Upper lobe of left lung (tissue), 4 donors: Measurements from ENCODE around the gene TENM3.

Experiments
- POLR2AphosphoS5 ChIP-seq, 2 donors: sonication (generic); formaldehyde crosslinking; IDR thresholded peaks; one replicate each; pipeline ENCODE4 v1.5.1; 2017; ENCODE audit warnings: antibody characterized with exemption in 2 of 2
- TF ChIP-seq, protein P1 (sequence below), 6 experiments: fragments of 450-650 bp in 4 of 6; fragments of 200-600 bp in 2 of 6; sonication (generic) in 2 of 6; IDR thresholded peaks; one replicate each; pipeline ENCODE4 v1.5.1; 2016 to 2019; ENCODE audit warnings: antibody characterized with exemption in 6 of 6

DNA sequence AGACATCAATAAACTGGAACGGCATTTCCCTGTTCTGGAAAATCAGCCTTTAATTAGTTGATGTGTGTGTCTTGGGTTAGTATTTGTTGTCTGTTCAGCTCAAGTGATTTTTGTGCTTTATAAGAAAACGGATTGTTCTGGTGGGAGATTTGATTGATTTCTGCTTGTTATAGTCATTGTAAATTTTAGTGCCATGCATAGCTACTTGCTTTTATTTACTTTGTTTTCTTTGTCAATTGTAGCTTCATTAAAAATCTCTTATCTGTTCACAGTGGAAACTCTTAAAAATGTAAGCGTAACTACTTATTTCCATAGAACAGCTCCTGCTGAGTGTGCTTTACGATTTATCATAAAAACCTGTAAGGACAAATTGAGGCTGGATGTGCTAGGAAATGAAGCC, 253.2 kb downstream of the TENM3 start:
- TF ChIP-seq, protein P1, sequence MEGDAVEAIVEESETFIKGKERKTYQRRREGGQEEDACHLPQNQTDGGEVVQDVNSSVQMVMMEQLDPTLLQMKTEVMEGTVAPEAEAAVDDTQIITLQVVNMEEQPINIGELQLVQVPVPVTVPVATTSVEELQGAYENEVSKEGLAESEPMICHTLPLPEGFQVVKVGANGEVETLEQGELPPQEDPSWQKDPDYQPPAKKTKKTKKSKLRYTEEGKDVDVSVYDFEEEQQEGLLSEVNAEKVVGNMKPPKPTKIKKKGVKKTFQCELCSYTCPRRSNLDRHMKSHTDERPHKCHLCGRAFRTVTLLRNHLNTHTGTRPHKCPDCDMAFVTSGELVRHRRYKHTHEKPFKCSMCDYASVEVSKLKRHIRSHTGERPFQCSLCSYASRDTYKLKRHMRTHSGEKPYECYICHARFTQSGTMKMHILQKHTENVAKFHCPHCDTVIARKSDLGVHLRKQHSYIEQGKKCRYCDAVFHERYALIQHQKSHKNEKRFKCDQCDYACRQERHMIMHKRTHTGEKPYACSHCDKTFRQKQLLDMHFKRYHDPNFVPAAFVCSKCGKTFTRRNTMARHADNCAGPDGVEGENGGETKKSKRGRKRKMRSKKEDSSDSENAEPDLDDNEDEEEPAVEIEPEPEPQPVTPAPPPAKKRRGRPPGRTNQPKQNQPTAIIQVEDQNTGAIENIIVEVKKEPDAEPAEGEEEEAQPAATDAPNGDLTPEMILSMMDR (IDR thresholded peaks at IDR 0.05): no peak
- TF ChIP-seq POLR2AphosphoS5 (IDR thresholded peaks at IDR 0.05): no peak
